K562 (cell line): ENCODE measurements around the gene TRMT2A. TPM values are rescaled to one million over a fixed set of nuclear protein-coding genes. Genes with fewer than 3 reads are reported as not detected.

Experiments
- LCOR ChIP-seq: sonication (generic); formaldehyde crosslinking; IDR thresholded peaks from 2 replicates; pipeline ENCODE4 v1.8.0; 2022; ENCODE audit warnings: mild to moderate bottlenecking, missing genetic modification reagents
- STAT6 ChIP-seq: sonication (generic); formaldehyde crosslinking; IDR thresholded peaks from 2 replicates; pipeline ENCODE4 v1.8.1; 2023; ENCODE audit warnings: mild to moderate bottlenecking, missing genetic modification reagents
- ZBTB40 ChIP-seq, 2 experiments: fragments of 450-650 bp in 1 of 2; sonication (generic) in 1 of 2; formaldehyde crosslinking in 1 of 2; IDR thresholded peaks; 2 replicates each; pipeline versions ENCODE4 v1.7.1 to v1.9.0; 2016 to 2022; ENCODE audit warnings: inconsistent platforms in 1 of 2, mild to moderate bottlenecking in 1 of 2, missing genetic modification reagents in 1 of 2
- ZNF696 ChIP-seq: fragments of 250-450 bp; sonication (Bioruptor Pico); conservative IDR thresholded peaks from 2 replicates; pipeline ENCODE4 v1.4.0; 2020; ENCODE audit warnings: mild to moderate bottlenecking, moderate library complexity
- polyA plus RNA-seq, 8 experiments: library from polyadenylated mRNA; depleted of rRNA in 4 of 8; stranded (reverse) in 5 of 8; unstranded in 3 of 8; fragments of >200 nt; fragmentation: Nextera tagmentation in 2 of 8; fragmentation: Illumina TruSeq in 1 of 8; extraction: Ambion mirVana in 2 of 8; extraction: Trizol in 1 of 8; gene quantifications; 2 replicates each; pipeline versions ENCODE4 v1.2.1 to v1.2.3, GENCODE V29; 2011 to 2014; ENCODE audit warnings: inconsistent platforms in 1 of 8, missing spikeins in 1 of 8
- total RNA-seq, 7 experiments: library from RNA; depleted of rRNA in 6 of 7; stranded (reverse); fragments of >200 nt in 6 of 7; fragmentation: Illumina TruSeq in 2 of 7; extraction: Trizol in 2 of 7; gene quantifications; 2 replicates each; pipeline versions ENCODE4 v1.2.1 to v1.2.3, GENCODE V29; 2011 to 2021; ENCODE audit warnings: low replicate concordance in 1 of 7
- TF ChIP-seq, protein P1 (sequence below): fragments of 250-450 bp; sonication (Bioruptor Pico); IDR thresholded peaks from 2 replicates; pipeline ENCODE4 v1.4.0; 2020

Gene TRMT2A
- total and polyA plus RNA-seq, 9 of the 15 experiments (the other 6 are each of a cell fraction or from before 2014, with no cell fraction given): 1.6 to 265 (median 140) TPM

DNA sequence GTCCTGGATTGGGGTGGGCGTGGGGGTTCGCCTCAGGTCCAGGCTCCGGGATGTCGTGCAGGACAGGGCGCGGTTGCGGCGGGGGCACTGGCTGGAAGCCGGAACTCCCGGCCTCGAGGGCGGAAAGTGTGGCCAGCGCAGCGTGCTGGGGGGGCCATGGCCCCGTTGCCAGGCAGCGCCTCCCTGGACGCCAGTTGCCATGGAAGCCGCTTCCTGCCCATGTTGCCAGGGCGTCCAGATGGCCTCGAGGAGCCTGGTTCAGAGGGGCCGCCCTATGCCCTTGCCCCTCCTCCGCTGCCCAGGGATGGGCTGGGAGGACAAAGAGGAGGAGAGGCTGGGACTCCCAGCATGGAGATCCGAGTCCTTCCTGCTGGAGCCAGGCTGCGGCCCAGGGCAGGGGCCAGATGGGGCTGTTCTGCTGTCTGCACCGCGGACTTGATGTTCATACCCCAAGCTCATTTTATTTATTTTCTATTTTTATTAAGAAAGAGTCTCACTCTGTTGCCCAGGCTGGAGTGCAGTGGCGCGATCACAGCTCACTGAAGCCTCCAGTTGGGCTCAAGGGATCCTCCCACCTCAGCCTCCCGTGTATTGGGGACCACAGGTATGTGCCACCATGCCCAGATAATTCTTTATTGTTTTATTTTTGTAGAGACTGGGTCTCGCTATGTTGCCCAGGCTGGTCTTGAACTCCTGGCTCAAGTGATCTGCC, 38.5 kb upstream of the TRMT2A start (continued):
- TF ChIP-seq ZBTB40 (IDR thresholded peaks at IDR 0.05) (no peak), ZBTB40 (CRISPR knock-in tag; IDR thresholded peaks at IDR 0.05) (no peak; the same call in 1 of the 2 replicates), STAT6 (CRISPR knock-in tag) (0 out of 2 replicates have a peak, but pooled peaks have one; percentile 58), ZNF696 (CRISPR knock-in tag) (no peak), LCOR (CRISPR knock-in tag) (no peak)
- TF ChIP-seq, protein P1, sequence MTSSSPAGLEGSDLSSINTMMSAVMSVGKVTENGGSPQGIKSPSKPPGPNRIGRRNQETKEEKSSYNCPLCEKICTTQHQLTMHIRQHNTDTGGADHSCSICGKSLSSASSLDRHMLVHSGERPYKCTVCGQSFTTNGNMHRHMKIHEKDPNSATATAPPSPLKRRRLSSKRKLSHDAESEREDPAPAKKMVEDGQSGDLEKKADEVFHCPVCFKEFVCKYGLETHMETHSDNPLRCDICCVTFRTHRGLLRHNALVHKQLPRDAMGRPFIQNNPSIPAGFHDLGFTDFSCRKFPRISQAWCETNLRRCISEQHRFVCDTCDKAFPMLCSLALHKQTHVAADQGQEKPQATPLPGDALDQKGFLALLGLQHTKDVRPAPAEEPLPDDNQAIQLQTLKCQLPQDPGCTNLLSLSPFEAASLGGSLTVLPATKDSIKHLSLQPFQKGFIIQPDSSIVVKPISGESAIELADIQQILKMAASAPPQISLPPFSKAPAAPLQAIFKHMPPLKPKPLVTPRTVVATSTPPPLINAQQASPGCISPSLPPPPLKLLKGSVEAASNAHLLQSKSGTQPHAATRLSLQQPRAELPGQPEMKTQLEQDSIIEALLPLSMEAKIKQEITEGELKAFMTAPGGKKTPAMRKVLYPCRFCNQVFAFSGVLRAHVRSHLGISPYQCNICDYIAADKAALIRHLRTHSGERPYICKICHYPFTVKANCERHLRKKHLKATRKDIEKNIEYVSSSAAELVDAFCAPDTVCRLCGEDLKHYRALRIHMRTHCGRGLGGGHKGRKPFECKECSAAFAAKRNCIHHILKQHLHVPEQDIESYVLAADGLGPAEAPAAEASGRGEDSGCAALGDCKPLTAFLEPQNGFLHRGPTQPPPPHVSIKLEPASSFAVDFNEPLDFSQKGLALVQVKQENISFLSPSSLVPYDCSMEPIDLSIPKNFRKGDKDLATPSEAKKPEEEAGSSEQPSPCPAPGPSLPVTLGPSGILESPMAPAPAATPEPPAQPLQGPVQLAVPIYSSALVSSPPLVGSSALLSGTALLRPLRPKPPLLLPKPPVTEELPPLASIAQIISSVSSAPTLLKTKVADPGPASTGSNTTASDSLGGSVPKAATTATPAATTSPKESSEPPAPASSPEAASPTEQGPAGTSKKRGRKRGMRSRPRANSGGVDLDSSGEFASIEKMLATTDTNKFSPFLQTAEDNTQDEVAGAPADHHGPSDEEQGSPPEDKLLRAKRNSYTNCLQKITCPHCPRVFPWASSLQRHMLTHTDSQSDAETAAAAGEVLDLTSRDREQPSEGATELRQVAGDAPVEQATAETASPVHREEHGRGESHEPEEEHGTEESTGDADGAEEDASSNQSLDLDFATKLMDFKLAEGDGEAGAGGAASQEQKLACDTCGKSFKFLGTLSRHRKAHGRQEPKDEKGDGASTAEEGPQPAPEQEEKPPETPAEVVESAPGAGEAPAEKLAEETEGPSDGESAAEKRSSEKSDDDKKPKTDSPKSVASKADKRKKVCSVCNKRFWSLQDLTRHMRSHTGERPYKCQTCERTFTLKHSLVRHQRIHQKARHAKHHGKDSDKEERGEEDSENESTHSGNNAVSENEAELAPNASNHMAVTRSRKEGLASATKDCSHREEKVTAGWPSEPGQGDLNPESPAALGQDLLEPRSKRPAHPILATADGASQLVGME (CRISPR knock-in tag): peak; percentile 92; the same call in 1 of the 2 replicates
